CD14-positive monocyte (primary cell): Measurements from ENCODE around the gene CFAP410. TPM values are rescaled to one million over a fixed set of nuclear protein-coding genes. Genes with fewer than 3 reads are reported as not detected.

Experiments
- DNase-seq, 3 donors: peaks; one replicate each; pipeline ENCODE4 v3.0.0-alpha.2; 2011 to 2022
- H2AFZ ChIP-seq: 2 replicates; pipeline ENCODE4 v1.6.0; 2012; ENCODE audit warnings: mild to moderate bottlenecking, low read depth, low read length, inconsistent platforms; ENCODE audit not compliant: insufficient read depth, poor library complexity, severe bottlenecking
- H3K27ac ChIP-seq, 2 donors: 1 replicate in 1 of 2; 2 replicates in 1 of 2; pipeline ENCODE4 v1.5.1; 2012 to 2013; ENCODE audit warnings: low read length in 2 of 2, control low read depth in 1 of 2, inconsistent platforms in 1 of 2, low read depth in 1 of 2, mild to moderate bottlenecking in 1 of 2
- H3K27me3 ChIP-seq, 2 donors: one replicate each; pipeline versions ENCODE4 v1.6.0 to v1.6.1; 2011 to 2013; ENCODE audit warnings: low read length in 2 of 2; ENCODE audit not compliant: control insufficient read depth in 2 of 2, insufficient read depth in 2 of 2
- H3K36me3 ChIP-seq, 2 donors: replicated peaks in 1 of 2; 1 replicate in 1 of 2; 2 replicates in 1 of 2; pipeline versions ENCODE4 v1.5.1 to v1.6.1; 2012 to 2013; ENCODE audit warnings: low read length in 2 of 2, control low read depth in 1 of 2, inconsistent platforms in 1 of 2, mild to moderate bottlenecking in 1 of 2; ENCODE audit not compliant: insufficient read depth in 2 of 2, control insufficient read depth in 1 of 2
- H3K4me1 ChIP-seq, 2 donors: 1 replicate in 1 of 2; 2 replicates in 1 of 2; pipeline versions ENCODE4 v1.5.1 to v1.6.1; 2012 to 2013; ENCODE audit warnings: low read length in 2 of 2, control low read depth in 1 of 2, inconsistent platforms in 1 of 2, mild to moderate bottlenecking in 1 of 2, moderate library complexity in 1 of 2; ENCODE audit not compliant: insufficient read depth in 2 of 2, control insufficient read depth in 1 of 2
- H3K4me2 ChIP-seq: replicated peaks from 2 replicates; pipeline ENCODE3; 2012; ENCODE audit warnings: low read length, moderate library complexity, mild to moderate bottlenecking; ENCODE audit not compliant: poor library complexity, severe bottlenecking; ENCODE audit errors: extremely low read depth
- H3K4me3 ChIP-seq, 3 experiments: fragments of 200-600 bp in 1 of 3; sonication (generic) in 1 of 3; replicated peaks in 1 of 3; 1 replicate in 2 of 3; 2 replicates in 1 of 3; pipeline ENCODE4 v1.5.1; 2011 to 2013; ENCODE audit warnings: low read length in 3 of 3, mild to moderate bottlenecking in 3 of 3, control low read depth in 2 of 3, low read depth in 2 of 3, inconsistent platforms in 1 of 3, moderate library complexity in 1 of 3
- H3K79me2 ChIP-seq: 2 replicates; pipeline ENCODE4 v1.6.0; 2012; ENCODE audit warnings: mild to moderate bottlenecking, control low read depth, inconsistent platforms, low read length, moderate library complexity; ENCODE audit not compliant: insufficient read depth
- H3K9ac ChIP-seq: 2 replicates; pipeline ENCODE4 v1.6.0; 2017; ENCODE audit warnings: low read length, mild to moderate bottlenecking; ENCODE audit not compliant: insufficient read depth, poor library complexity, severe bottlenecking
- H3K9me3 ChIP-seq, 2 donors: replicated peaks in 1 of 2; 1 replicate in 1 of 2; 2 replicates in 1 of 2; pipeline versions ENCODE4 v1.5.1 to v1.6.1; 2012 to 2013; ENCODE audit warnings: low read length in 2 of 2, control low read depth in 1 of 2; ENCODE audit not compliant: control insufficient read depth in 1 of 2, insufficient read depth in 1 of 2
- H4K20me1 ChIP-seq: 2 replicates; pipeline ENCODE4 v1.6.0; 2012; ENCODE audit warnings: mild to moderate bottlenecking, low read length, control low read depth, moderate library complexity; ENCODE audit not compliant: insufficient read depth
- H3K27ac Mint-ChIP-seq, 7 donors: one replicate each; pipeline ENCODE4 v1.8.0; 2020; ENCODE audit warnings: mild to moderate bottlenecking in 7 of 7, mixed read lengths in 7 of 7, moderate library complexity in 6 of 7, inconsistent platforms in 2 of 7
- H3K27me3 Mint-ChIP-seq, 3 donors: one replicate each; pipeline ENCODE4 v1.8.0; 2021 to 2022; ENCODE audit warnings: low read depth in 3 of 3, mild to moderate bottlenecking in 3 of 3, mixed read lengths in 3 of 3, moderate library complexity in 3 of 3, inconsistent platforms in 1 of 3
- H3K36me3 Mint-ChIP-seq, 2 donors: one replicate each; pipeline ENCODE4 v1.8.0; 2020; ENCODE audit warnings: mixed read lengths in 2 of 2, inconsistent platforms in 1 of 2, mild to moderate bottlenecking in 1 of 2
- H3K4me1 Mint-ChIP-seq: one replicate; pipeline ENCODE4 v1.8.0; 2020; ENCODE audit warnings: mild to moderate bottlenecking, mixed read lengths
- H3K4me3 Mint-ChIP-seq, 2 donors: one replicate each; pipeline ENCODE4 v1.8.0; 2020; ENCODE audit warnings: mild to moderate bottlenecking in 2 of 2, mixed read lengths in 2 of 2, moderate library complexity in 1 of 2
- H3K9me3 Mint-ChIP-seq, 7 donors: one replicate each; pipeline ENCODE4 v1.8.0; 2020 to 2022; ENCODE audit warnings: mixed read lengths in 7 of 7, mild to moderate bottlenecking in 6 of 7, moderate library complexity in 6 of 7, inconsistent platforms in 2 of 7
- CTCF ChIP-seq: fragments of 200-600 bp; IDR thresholded peaks from one replicate; pipeline ENCODE4 v1.8.0; 2022; ENCODE audit warnings: antibody characterized with exemption, mild to moderate bottlenecking
- WGBS: methylation state at CpG from one replicate; pipeline ENCODE4 v1.1.5; 2013; ENCODE audit warnings: missing lambda C conversion rate; ENCODE audit not compliant: insufficient coverage; 5-methylcytosine and 5-hydroxymethylcytosine counted together
- intact Hi-C, 2 donors: fragments of 100-400 bp; cut with micrococcal nuclease; formaldehyde crosslinking; loops; one replicate each; pipeline versions ENCODE4 v1.15.0 to v1.15.1; 2023
- polyA plus RNA-seq, 3 donors: library from polyadenylated mRNA; depleted of rRNA in 1 of 3; unstranded in 2 of 3; stranded (reverse) in 1 of 3; fragments of 300-500 nt in 2 of 3; fragments of >200 nt in 1 of 3; fragmentation: Illumina TruSeq in 2 of 3; gene quantifications; 1 replicate in 2 of 3; 2 replicates in 1 of 3; pipeline ENCODE4 v1.2.3, GENCODE V29; 2012 to 2021

CFAP410 gene
- polyA plus RNA-seq, 3 donors, result 14.8 to 23.5 (median 17.3) TPM

- peak in 1 of 3 donors; percentile 46 for DNase-seq
- H3K9me3 Mint-ChIP-seq, result peaks cover 0 to 1% (median 0%) of the 10 kb centered on the region in 7 donors
- peak overlapping the region in 1 of 2 donors; percentile 60 for H3K4me3 Mint-ChIP-seq
- peaks cover 3 to 8% (median 3%) of the 10 kb centered on the region in 3 donors for H3K27me3 Mint-ChIP-seq
- no peak for TF ChIP-seq CTCF
- H3K27ac Mint-ChIP-seq, result peak overlapping the region in 5 of 7 donors; percentile 50 to 86 (median 70)
- peaks cover 12 to 13% of the 10 kb centered on the region in 2 donors for H3K36me3 Mint-ChIP-seq
- intact Hi-C loops, result loop anchor here (2.0 to 10.0 kb wide), 7 partner anchors 37 to 1304 kb away; partner anchors contain the start of genes SUMO3 (in 2 of the 2), LRRC3 (in 1 of the 2), PCBP3 (in 1 of the 2) and PFKL (in 1 of the 2)
- H3K36me3 ChIP-seq, result peaks cover 0 to 14% of the 10 kb centered on the region in 2 donors
- H3K9me3 ChIP-seq, result no peaks in the 10 kb centered on the region
- H3K27me3 ChIP-seq, result no peaks in the 10 kb centered on the region
- H3K4me3 ChIP-seq, result peak overlapping the region in 2 of 3 experiments; percentile 3 to 55
- H3K79me2 ChIP-seq, result no peaks in the 10 kb centered on the region
- peak overlapping the region; percentile 11 for H2AFZ ChIP-seq
- H3K4me1 Mint-ChIP-seq, result peaks cover 15% of the 10 kb centered on the region
- peak overlapping the region in 1 of 2 donors; percentile 7 for H3K27ac ChIP-seq
- no peak overlapping the region for H3K9ac ChIP-seq
- peaks cover 10 to 18% of the 10 kb centered on the region in 2 donors for H3K4me1 ChIP-seq
- peak overlapping the region; percentile 66 for H3K4me2 ChIP-seq
- WGBS, result 47% methylated on average over 15 of the region's 47 CpGs
- H4K20me1 ChIP-seq, result peaks cover 4% of the 10 kb centered on the region
These were observed 972 bp downstream of the CFAP410 start for GRCh38 chr21:44337941-44338895.

- peaks cover 0 to 2% (median 1%) of the 10 kb centered on the region in 3 donors for H3K27me3 Mint-ChIP-seq
- H4K20me1 ChIP-seq, result peaks cover 4% of the 10 kb centered on the region
- H3K36me3 ChIP-seq, result peaks cover 0 to 18% of the 10 kb centered on the region in 2 donors
- H3K27ac ChIP-seq, result no peak overlapping the region
- no peaks in the 10 kb centered on the region for H3K27me3 ChIP-seq
- no peaks in the 10 kb centered on the region for H3K9me3 ChIP-seq
- WGBS, result 100% methylated on average over 1 of the region's 3 CpGs
- no peaks in the 10 kb centered on the region for H3K9me3 Mint-ChIP-seq
- H3K4me2 ChIP-seq, result no peak overlapping the region
- no peak overlapping the region for H3K9ac ChIP-seq
- DNase-seq, result no peak
- H3K79me2 ChIP-seq, result no peaks in the 10 kb centered on the region
- intact Hi-C loops, result loop anchor here (5.0 to 10.0 kb wide), 5 partner anchors 47 to 1305 kb away; partner anchors contain the start of genes SUMO3 (in 2 of the 2), PCBP3 (in 1 of the 2) and RRP1 (in 1 of the 2)
- TF ChIP-seq CTCF, result no peak
- no peak overlapping the region for H3K4me3 ChIP-seq
- H3K36me3 Mint-ChIP-seq, result peaks cover 15 to 16% of the 10 kb centered on the region in 2 donors
- H3K4me3 Mint-ChIP-seq, result no peak overlapping the region
- H3K4me1 Mint-ChIP-seq, result peaks cover 15% of the 10 kb centered on the region
- H2AFZ ChIP-seq, result no peak overlapping the region
- H3K27ac Mint-ChIP-seq, result peak overlapping the region in 1 of 7 donors; percentile 2
- H3K4me1 ChIP-seq, result peaks cover 10 to 18% of the 10 kb centered on the region in 2 donors
These were observed 1.7 kb downstream of the CFAP410 start for GRCh38 chr21:44337449-44337848.
